GM19463 (cell line): ENCODE data around the gene BHLHE23.
A peak's percentile ranks its signal among the peaks of the same experiment; 100 is the strongest.

Experiments used
- ATAC-seq: cut with Tn5 transposase; IDR thresholded peaks from one replicate; pipeline ENCODE4 v1.9.1; 2021; ENCODE audit warnings: mild to moderate bottlenecking, moderate library complexity; ENCODE audit not compliant: unreplicated experiment

The BHLHE23 gene

GRCh38 chr20:62975812-62976508, 30.8 kb downstream of the BHLHE23 start:
- ATAC-seq, result no peak

GRCh38 chr20:62975251-62975760, 31.5 kb downstream of the BHLHE23 start:
- no peak for ATAC-seq

DNA sequence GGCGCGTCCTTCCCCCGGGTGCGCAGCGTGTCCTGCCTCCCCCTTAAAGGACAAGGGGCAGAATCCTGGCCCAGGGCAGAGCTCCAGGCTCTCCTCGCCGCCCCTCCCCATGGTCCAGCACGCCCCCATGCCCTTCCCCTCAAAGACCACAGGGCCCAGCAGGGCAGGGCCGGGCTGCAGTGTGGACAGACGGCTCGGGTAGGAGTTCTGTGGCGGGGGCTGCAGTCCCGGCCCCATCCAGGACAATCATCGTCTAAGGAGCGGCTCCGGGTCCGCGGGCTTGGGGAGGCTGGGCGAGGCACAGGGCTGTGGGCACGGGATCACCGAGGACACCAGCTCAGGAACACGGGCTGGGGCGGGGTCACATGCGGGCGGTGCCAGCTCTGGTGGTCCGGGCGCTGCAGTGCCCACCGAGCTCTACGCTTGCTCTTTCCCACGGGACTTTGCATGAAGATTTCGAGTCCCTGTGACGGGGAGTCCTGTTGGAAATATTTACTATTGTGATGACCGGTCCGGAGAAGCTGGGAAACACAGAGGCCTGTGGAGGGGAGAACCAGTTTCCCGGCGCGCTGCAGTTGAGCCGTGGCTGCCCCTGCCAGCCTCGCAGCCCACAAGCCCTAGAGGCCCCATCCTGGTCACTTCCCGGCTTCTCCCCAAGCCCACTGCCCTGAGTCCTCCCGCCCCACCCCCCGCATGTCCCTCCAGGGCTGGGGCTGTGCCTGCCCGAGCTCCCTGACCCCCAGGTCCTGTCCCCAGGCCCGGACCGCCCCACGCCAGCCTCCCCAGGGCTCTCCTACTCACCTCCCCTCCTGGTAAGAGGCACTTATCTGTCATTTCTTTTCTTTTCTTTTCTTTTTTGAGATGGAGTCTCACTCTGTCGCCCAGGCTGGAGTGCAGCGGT, 33.7 kb downstream of the BHLHE23 start:
- ATAC-seq, result no peak

GRCh38 chr20:62971950-62972844, 34.6 kb downstream of the BHLHE23 start:
- peak; percentile 79 for ATAC-seq

DNA sequence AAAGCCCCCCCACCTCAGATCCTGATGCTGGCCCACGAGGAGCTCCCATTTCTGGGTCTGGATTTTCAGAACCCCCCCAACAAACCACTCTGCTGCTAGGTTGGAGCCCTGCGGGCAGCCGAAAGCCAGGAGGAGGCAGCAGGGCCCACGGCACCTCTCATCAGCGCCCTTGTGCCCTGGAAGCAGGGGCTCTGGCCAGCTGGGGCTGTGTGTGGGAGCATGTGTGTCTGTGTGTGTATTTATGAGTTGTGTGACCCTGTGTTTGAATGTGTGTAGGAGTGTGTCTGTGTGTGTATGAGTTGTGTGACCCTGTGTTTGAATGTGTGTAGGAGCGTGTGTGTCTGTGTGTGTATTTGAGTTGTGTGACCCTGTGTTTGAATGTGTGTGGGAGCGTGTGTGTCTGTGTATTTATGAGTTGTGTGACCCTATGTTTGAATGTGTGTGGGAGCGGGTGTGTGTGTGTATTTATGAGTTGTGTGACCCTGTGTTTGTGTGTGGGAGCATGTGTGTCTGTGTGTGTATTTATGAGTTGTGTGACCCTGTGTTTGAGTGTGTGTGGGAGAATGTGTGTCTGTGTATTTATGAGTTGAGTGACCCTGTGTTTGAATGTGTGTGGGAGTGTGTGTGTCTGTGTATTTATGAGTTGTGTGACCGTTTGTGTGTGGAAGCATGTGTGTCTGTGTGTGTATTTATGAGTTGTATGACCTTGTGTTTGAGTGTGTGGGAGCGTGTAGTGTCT, 35.4 kb downstream of the BHLHE23 start:
- no peak for ATAC-seq

GRCh38 chr20:62970307-62971210, 36.2 kb downstream of the BHLHE23 start:
- ATAC-seq, result no peak

GRCh38 chr20:62969939-62970306, 36.8 kb downstream of the BHLHE23 start:
- ATAC-seq, result no peak

GRCh38 chr20:62969179-62969760, 37.5 kb downstream of the BHLHE23 start:
- ATAC-seq, result no peak

DNA sequence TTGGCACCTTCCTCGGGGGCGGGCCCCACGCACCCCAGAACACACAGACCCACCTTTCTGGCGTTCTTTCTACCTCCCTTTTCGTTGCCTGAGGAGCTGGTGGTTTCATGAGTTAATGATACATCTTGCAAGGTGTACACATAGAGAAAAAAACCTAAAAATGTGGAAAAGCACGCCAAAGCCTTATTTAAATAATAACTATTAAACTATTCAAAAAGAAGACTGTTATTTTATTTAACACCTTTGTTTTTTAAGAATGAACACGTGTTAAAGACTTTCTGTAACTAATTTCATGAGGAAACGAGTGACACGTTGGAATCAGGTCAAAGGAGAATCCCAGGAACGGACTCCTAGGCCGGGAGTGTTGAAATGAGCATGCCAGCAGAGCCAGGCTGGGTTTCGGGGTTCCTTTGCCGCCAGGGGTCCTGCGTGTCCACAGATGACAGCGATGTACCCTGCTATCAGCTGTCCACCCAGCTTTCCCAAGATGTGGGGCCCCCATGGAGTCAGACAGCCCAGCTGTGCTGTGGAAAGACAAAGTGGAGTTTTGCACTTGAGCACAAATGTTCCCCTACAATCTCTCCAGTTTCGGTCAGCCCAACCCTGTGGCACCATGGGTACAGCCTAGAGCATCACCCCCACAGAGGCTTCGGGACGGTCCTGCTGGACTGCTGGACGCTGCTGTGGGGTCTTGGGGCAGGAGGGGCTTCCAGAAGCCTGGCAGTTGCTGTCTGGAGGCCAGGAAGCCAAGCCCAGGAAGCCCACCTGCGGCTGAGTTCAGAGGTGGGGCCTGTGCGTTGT, 38.2 kb downstream of the BHLHE23 start:
- no peak for ATAC-seq

GRCh38 chr20:62967628-62968351, 39.0 kb downstream of the BHLHE23 start:
- no peak for ATAC-seq

GRCh38 chr20:62967149-62967501, 39.6 kb downstream of the BHLHE23 start:
- ATAC-seq, result no peak

GRCh38 chr20:62966212-62967148, 40.3 kb downstream of the BHLHE23 start:
- no peak for ATAC-seq

DNA sequence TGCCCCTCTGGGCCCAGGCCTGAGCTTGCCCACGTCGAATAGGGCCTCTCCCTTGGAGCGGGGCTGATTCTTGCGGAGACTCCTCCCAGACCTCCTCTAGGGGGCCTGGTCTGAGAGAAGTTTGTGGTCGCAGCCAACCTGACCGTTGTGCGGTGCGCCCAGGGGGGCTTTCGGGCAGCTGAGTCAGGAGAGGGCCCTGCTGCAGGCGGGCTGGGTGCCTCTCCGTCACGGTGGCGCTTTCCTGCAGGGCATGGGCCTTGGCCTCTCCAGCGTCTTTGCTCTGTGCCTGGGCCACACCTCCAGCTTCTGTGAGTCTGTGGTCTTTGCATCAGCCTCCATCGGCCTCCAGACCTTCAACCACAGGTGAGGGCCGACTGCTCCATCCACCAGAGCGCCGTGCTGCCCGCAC, 41.4 kb downstream of the BHLHE23 start:
- ATAC-seq, result no peak

- no peak for ATAC-seq
Measured at GRCh38 chr20:62964700-62965099, 42.1 kb downstream of the BHLHE23 start.

GRCh38 chr20:62963614-62964397, 43.0 kb downstream of the BHLHE23 start:
- ATAC-seq, result no peak
